Stimulated activated CD4-positive, alpha-beta T cell treated with anti-CD3 and anti-CD28 coated beads, Interleukin-1b, Interleukin-23, amount 100 ng/mL, for 4 hours (primary cell): ENCODE results near the gene EFNB3.

Source experiments
- DNase-seq, 2 donors: peaks; one replicate each; pipeline ENCODE4 v3.0.0-alpha.2; 2020; ENCODE audit warnings: low read depth in 2 of 2

The EFNB3 gene

DNA sequence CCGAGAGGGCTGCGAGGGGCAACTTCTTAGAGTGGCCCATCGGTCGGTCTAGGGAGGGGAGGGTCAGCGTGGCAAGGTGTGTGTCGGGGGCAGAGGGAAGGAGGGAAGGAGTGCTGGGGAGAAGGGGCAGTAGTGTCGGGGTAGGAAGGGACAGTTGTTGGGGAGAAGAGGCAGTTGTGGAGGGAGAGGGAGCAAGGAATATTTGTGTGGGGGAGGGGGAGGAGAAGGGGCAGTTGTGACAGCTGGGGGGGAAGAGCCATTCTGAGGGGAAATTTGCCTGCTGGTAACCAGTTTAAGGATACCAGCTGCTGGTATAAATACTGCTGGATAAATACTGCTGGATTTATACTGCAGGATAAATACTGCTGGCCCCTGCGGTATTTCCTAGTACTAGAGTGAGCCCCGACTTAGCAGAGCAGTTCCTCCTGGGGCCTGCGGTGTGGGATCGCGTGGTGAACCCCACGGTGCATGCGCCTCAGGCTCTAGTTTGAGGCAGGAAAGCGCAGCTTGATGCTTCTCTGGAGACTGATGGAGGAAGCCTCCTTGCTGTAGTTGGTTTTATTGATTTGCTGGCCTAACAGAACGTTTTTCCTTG, 12.9 kb downstream of the EFNB3 start:
- DNase-seq, result no peak

DNA sequence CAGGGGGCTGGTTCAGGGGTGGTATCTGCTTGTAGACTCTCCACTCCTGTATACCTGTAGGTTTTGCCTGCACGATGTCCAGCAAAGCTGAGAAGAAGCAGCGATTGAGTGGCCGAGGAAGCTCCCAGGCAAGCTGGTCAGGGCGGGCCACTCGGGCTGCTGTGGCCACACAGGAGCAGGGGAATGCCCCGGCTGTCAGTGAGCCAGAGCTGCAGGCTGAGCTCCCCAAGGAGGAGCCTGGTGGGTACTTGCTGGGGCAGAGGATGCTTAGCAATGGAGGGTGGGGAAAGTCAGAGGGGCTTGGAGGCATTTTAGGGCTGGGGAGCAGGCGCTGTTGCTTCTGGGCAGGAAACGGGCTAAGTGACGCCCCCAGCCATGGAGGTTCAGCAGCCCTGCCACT, 14.7 kb downstream of the EFNB3 start:
- DNase-seq, result no peak

DNA sequence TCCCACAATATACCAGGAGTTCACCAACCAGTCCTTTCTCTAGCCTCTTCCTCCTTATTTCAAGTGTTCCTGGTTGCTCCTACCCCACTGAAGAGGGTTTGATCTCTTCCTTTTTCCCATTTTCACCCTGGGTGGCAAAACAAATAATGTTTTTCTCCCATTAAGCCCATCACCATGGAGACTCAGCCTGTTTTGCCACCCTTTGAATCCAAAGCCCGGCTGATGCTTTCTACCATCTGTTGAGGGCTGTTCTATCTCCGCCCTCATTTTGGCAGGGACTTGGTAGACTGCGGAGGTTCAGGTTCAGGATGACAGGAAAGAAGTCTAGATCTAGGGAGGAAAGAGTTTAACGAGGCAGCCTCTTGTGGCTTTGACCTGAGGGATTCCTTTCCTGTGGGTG, 15.1 kb downstream of the EFNB3 start:
- DNase-seq, result no peak

DNA sequence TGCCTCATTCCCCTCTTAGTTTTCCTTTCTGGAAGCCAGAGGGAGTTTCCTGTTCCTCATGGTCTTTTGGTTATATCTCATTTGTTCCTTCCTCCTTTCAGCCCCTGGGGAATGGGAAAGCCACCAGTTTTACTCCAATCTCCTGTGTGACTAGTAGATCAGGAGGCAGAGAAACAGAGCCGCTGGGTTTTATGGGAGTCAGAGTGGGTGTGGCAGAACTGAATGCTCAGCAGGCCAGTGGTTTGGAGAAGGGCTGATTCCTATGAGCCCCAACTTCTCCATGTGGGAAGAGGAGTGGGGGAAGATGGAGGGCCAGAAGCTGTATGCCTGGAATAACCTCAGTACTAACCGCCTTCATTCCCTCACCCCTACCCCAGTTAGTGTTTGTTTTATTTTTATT, 16.6 kb downstream of the EFNB3 start:
- no peak for DNase-seq

DNA sequence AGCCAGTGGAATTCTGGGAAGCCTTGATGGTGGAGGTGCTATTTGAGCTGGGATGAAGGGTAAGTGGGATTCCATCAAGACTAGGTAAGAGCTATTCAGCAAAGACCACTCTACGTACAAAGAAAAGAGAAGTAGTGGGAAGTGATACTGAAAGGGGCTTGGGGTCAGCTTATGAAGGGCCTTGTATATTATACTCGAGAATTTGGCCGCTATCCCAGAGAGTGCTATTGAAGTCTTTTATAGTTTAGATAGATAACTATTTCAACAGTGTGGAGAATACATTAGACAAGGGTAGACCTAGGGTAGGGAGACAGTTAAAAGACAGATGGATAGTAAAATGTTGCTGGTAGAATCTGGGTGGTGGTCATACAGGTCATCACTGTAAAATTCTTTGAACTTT, 22.9 kb downstream of the EFNB3 start:
- DNase-seq, result no peak

DNA sequence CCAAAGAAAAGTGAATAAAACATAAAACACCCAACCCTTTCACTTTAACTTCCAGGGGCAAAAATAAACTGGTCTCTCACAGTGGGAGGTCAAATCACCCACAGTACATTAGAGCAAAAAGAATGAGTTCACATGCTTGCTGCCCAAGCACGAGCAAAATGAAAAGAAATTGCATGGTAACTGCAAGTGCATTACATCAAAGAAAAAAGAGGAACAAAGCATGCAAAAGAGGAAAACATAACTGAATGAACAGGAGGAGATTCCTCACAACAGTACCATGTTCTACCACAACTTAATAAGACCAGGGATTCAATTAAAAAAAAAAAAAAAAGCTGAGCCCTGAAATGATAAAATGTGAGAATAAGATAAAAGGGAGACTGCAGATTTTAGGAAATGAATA, 24.8 kb downstream of the EFNB3 start:
- DNase-seq, result no peak

DNA sequence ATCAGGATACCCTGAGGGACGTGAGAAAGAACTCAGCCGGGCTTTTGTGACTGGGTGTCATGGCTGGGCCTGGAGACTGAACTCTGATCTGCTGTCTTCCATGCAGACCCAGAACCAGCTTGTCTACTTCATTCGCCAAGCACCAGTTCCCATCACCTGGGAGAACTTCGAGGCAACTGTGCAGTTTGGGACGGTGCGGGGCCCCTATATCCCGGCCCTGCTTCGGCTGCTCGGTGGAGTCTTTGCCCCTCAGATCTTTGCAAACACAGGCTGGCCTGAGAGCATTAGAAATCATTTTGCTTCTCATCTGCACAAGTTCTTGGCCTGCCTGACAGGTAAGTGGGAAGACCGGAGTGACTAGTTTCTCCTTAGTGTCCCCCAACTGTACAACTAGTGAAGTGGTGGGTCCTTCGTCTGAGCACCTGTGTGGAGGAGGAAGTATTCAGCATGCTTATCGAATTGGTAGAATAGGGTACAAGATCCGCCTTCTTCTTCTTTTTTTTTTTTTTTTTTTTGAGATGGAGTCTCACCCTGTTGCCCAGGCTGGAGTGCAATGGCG, 28.1 kb downstream of the EFNB3 start:
- no peak for DNase-seq

DNA sequence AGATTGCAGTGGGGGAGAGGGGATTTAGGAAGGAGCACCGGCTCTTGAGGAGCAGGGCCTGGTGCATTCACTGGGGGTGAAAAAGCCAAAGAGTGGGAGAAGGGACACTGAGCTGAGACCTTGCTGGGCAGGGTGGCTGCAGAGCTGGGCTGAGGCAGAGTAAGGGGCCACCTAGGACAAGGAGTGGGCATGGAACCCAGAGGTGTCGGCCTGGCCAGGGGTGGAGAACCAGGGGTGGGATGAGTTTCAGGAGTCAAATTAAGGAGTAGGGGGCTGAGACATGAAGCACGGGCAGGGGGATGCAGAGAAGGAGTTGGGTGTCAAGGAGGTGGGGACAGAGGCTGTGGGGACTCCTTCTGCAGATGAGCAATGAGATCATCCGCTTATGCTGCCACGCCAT, 32.6 kb downstream of the EFNB3 start:
- no peak for DNase-seq

DNA sequence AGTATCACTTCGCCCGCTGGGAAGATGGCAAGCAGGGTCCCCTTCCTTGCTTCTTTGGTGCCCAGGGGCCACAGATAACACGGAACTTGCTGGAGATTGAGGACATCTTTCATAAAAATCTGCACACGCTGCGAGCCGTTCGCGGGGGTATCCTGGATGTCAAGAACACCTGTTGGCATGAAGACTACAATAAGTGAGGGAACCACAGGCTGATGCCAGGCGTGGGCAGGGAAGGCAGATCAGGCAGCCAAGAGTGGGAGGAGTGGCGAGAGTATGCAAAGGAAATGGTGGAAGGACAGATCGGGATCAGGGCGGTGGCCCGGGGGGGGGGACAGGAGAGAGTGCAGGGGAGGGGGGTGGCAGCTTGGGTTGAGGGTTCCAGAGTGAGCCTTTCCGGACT, 34.7 kb downstream of the EFNB3 start:
- no peak for DNase-seq

DNA sequence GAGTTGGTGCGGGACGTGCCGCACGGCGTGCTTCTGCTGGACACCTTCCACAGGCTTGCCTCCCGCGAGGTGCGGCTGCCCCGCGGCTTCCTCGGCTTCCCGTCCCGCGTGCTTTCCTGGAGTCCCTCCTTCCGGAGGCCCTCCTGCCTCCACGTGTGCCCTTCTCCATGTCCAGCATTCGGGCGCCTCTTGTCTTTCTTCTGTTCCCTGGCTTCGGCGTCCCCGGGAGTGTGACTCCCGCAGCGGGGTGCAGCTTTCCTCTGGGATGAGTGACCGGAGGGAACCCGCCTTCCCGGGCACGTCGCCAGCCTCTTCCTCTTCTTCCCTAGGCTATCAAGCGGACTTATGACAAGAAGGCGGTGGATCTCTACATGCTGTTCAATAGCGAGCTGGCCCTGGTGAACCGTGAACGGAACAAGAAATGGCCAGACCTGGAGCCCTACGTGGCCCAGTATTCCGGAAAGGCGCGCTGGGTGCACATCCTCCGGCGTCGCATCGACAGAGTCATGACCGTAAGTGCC, 35.5 kb downstream of the EFNB3 start:
- DNase-seq, result no peak

DNA sequence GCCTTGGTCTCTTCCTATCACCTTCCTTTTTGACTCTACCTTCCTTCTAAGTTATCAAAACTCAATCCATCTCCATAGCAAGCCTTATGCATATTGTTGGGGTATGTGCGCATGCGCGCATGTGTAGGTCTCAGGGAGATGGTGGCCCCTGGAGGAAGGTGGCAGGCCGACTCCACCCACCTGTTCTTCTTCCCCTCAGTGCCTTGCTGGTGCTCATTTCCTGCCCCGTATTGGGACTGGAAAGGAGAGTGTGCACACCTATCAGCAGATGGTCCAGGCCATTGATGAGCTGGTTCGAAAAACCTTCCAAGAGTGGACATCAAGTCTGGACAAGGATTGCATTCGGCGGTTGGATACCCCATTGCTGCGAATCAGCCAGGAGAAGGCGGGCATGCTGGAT, 37.7 kb downstream of the EFNB3 start:
- no peak for DNase-seq

DNA sequence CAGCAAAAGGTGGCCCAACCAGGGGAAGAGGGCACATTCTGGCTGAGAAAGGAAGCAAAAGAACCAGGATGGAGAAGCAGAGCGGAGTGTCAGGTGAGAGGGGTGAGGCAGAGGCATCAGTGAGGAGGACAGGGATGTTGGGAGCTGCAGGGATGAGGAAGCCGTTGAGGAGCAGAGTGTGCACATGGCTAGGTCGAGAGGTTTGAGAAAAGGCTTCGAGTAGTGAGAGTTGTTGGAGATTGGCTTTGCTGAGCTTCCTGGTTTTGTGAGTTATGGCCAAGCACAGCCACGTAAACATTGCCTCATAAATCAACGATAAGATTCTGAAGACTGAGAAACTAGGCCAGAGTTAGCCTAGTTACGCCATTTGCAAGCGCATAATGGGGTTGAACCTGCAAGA, 39.4 kb downstream of the EFNB3 start:
- DNase-seq, result no peak

DNA sequence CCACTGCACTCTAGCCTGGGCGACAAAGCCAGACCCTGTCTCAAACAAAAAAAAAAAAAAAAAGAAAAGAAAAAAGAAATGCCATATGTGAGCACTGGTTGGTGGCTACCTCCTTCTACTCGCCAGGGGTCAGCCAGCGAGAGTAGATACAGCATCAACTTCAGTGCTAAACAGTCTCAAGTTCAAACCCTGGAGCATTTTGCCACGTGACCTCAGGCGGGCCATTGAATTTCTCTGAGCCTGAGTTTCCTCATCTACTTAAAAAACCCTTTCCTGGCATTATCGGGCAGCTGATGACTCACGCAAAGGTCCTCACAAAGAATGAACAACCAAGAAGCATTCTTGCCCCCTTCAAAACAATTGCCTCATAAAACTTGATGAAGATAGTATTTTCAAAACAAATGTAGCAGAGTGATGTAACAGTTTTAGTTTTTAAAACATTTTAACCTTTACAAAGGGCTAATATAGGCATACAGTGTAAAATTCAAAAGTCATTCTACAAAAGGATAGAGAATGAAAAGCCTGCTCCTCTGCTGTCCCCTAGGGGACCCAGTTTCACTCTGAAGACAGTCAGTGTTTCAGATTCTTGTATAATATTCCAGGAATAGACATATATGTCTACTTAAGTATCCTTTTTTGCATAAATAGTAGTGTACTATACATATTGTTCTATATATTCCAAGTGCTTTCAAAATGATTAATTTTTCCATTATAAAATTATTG, 40.9 kb downstream of the EFNB3 start:
- DNase-seq, result no peak

DNA sequence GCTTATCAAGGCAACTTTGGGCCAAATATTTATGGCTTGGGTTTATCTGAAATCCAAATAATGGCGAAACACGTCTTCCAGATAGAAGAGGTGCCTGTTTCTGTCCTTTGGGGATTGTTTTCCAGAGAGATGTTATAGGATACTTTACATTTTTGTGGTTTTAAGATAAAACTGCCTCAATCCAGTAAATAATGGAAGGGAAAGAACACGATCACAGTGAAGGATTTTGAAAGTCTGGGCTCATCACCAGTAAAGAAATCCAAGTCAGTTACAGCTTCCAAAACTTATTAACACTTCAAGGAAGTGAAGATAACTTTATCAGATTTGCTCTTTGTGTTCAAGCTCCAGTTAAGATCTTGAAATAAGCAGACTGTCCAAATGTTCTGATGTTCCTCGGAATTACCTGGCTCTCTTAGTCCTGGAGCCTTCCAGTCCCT, 42.7 kb downstream of the EFNB3 start:
- no peak for DNase-seq

DNA sequence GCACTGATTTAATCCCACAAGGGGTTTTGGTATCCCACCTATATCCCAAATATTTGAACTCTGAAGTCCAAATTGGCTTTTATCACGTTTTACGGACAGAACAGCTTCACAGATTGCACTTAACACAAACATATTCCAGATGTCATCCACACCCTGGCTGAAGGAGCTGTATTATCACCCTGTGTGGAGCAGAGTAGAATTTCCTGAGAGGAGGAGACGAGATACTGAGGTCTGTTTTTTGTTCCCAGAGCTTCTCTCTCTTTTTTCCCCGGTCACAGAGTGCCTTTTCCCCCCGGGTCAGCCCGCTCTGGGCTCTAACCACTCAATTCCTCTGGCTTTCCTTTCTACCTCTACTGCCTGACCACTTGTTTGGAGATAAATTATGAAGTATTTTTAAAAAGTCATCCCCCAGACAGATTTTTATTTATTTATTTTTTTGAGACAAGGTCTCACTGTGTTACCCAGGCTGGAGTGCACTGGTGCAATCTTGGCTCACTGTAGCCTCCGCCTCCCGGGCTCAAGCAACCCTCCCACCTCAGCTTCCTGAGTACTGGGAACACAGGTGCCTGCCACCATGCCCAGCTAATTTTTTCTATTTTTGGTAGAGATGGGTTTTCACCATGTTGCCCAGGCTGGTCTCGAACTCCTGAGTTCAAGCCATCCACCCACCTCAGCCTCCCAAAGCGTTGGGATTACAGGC, 43.2 kb downstream of the EFNB3 start:
- no peak for DNase-seq

DNA sequence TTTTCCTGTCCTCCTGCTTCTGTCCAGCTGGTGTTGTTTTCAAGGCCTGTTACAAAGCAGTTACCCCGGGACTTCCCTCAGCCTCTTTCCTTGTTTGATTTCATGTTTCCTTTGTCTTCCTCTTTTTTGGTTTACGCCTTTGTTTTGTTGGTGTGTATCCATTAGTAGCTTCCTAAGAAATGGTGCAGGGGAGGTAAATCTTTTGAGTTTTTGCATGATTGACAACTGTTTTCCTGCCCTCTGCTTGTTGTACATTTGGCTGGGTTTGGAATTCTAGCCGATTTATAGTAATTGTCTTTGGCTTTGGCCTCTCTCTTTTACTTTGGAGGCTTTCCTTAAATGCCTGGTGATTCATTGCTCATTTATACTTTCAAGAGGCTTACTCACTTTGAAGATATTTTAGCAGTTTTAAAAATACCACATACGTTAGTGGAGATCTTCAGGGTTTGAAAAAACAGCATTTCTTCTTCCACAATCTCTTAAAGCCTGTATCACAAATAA, 45.4 kb downstream of the EFNB3 start:
- DNase-seq, result no peak

DNA sequence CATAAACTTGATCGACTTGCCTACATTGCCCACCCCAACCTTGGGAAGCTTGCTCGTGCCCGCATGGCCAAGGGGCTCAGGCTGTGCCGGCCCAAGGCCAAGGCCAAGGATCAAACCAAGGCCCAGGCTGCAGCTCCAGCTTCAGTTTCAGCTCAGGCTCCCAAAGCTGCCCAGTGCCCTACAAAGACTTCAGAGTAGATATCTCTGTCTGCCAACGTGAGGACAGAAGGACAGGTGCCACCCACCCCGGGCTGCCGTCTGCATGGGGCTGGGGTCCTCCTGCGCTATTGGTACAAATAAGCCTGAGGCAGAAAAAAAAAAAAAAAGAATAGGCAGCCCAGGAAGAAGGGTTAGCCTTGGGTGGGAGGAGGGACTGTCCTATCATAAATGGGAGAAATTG, 49.7 kb downstream of the EFNB3 start:
- no peak for DNase-seq

DNA sequence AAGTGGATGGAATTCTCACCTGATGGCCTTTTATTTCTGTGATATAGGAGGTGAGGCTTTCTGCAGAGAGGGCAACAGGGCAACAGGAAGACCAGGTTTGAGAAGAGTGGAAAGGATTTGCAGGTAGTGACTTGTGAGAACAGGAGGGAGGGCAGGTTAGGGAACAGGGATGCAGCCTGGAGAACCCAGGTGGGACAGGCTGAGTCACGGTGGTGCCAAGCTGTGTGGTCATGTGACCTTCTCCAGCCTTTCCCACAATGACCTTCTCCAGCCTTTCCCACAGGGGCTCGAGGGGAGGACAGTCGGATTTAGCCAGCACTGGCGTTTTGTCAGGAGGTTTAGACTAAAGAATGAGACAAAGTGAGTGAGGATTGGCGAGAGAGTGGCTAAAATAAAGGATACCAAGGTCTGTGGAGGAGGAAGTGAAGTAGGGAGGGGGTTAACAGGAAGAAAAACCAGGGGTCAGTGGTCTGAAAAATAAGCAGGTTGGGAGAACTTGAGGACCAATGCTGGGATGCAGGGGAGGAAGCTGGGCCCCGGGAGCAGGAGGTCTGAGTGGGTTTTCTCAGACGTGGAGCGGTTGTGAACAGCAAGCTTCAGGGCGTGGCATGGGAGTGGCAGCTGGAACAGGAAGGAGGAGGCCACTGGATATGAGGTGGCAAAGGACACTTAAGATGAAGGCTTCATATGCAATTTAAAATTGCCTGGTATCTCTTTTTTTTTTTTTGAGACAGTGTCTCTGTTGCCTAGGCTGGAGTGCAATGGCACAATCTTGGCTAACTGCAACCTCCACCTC, 50.3 kb downstream of the EFNB3 start:
- DNase-seq, result no peak

DNA sequence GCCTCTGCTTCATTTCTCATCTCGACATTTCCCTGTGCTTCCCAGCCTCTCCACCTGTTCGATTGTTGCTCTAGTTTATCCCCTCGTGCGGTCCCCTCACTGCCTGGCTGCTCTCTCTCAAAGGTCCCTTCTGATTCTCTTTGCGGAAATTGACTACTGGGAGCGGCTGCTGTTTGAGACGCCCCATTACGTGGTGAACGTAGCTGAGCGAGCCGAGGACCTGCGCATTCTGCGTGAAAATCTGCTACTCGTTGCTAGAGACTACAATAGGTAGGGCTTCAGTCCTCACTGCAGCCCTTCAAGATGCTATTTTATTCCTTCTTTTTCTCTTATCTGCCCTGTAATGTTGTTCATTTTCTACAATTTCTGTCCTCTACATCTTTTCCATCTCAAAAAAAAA, 52.0 kb downstream of the EFNB3 start:
- no peak for DNase-seq
